Measurements from ENCODE around the gene FASTKD3. TPM values are rescaled to one million over a fixed set of nuclear protein-coding genes. Genes with fewer than 3 reads are reported as not detected.

The FASTKD3 gene
- total and polyA plus RNA-seq, 4 experiments from 2014 or later, result 11.1 to 17.6 (median 12.6) TPM

DNA sequence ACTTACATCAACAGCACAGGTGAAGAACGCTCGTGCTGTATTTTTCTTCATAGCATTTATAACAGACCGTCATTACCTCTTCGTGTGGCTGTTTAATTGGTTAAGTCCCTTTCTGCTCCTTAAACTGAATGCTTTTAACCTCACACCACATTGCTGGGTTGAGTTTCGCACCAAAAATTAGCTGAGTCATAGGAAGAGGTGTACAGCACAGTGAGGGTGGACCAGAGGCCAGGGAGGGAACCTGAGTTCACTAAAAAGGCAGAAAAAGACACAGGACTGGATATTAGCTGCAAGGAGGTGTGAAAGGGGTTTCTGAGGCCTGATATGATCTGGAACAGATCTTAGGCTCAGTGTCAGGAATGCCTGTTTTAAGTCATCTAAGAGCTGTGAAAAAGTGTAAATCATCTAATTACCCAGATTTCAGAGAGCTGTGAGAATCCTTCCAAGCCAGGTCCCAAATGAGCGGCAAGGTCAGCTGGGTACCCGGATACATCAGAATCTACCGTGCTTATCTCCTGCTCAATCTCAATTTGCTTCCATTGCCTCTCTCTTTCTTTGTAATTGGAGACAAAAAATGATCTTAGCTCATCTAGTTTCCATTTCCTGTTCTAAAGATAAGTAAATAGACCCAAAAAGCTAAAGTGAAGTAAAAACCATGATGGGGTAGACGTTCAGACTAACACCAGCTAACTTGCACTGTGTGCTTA lies 10.8 kb downstream of the FASTKD3 start:
- CTCF ChIA-PET (ENCODE audit: partially characterized antibody), result interaction anchor here (0.8 to 6.6 kb wide), 12 partner anchors 9 to 1089 kb away, joined by 3 to 45 read pairs (median 4); partner anchors contain the start of genes FASTKD3 and MTRR
- intact Hi-C loops (cut with micrococcal nuclease), result loop anchor here (1.0 to 5.0 kb wide), 2 partner anchors 11 to 1076 kb away; partner anchors contain the start of genes FASTKD3 and MTRR
- H3K27me3 Mint-ChIP-seq, result no peaks in the 10 kb centered on the region
- POLR2A ChIA-PET (ENCODE audit: partially characterized antibody), result interaction anchor here (2.2 to 2.3 kb wide), 2 partner anchors 10 to 14 kb away, joined by 13 to 30 read pairs; partner anchors contain the start of genes FASTKD3 and MTRR
- peak overlapping the region in 4 of 8 donors; percentile 39 to 70 (median 50) for H3K4me3 Mint-ChIP-seq
- H3K4me1 Mint-ChIP-seq, result peaks cover 13 to 20% (median 18%) of the 10 kb centered on the region in 4 donors
- no peak overlapping the region for H3K27ac ChIP-seq (ENCODE audit: low read depth, low read length)
- no peaks in the 10 kb centered on the region for H3K9me3 ChIP-seq (ENCODE audit: control insufficient read depth in 1 of 2, low read length in 2 of 2)
- H3K36me3 Mint-ChIP-seq, result peaks cover 19 to 35% of the 10 kb centered on the region in 2 donors
- peak overlapping the region; percentile 44 to 89 (median 61) for H3K27ac Mint-ChIP-seq
- peaks cover 13% of the 10 kb centered on the region for H3K36me3 ChIP-seq (ENCODE audit: insufficient read depth, low read length)
- H3K9me3 Mint-ChIP-seq, result no peaks in the 10 kb centered on the region
- no peaks in the 10 kb centered on the region for H3K27me3 ChIP-seq (ENCODE audit: insufficient read depth, low read length)
- peak in 1 of 5 donors; percentile 7 for DNase-seq
- H3K4me3 ChIP-seq (ENCODE audit: low read length in 2 of 2), result no peak overlapping the region
- peaks cover 19% of the 10 kb centered on the region for H3K4me1 ChIP-seq (ENCODE audit: insufficient read depth, low read length)

DNA sequence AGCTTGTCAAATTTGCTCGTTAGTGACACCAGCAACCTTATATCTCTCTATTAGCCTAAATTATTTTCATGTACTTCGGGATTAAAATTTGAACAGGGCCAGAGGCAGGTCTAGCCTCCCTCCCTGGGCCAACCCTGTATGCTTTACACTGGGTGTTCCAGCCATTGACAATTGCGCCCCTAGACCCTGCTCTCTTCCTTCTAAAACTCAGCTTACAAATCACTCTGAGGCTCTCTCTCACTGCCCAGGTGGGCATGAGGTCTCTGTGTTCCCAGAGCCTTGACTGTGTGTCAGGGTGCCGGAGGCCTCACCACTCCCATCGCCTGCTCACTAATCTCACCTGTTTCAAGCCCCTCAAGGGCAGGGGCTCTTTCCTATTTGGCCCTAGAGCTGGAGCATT lies 11.5 kb downstream of the FASTKD3 start:
- peaks cover 8% of the 10 kb centered on the region for H3K36me3 ChIP-seq (ENCODE audit: insufficient read depth, low read length)
- H3K9me3 Mint-ChIP-seq, result no peaks in the 10 kb centered on the region
- no peak for DNase-seq
- CTCF ChIA-PET (ENCODE audit: partially characterized antibody), result interaction anchor here (1.2 to 6.6 kb wide), 10 partner anchors 9 to 1089 kb away, joined by 3 to 45 read pairs (median 6); partner anchors contain the start of genes FASTKD3 and MTRR
- no peak overlapping the region for H3K27ac ChIP-seq (ENCODE audit: low read depth, low read length)
- H3K4me1 ChIP-seq (ENCODE audit: insufficient read depth, low read length), result peaks cover 20% of the 10 kb centered on the region
- H3K27me3 Mint-ChIP-seq, result no peaks in the 10 kb centered on the region
- no peak overlapping the region for H3K4me3 ChIP-seq (ENCODE audit: low read length in 2 of 2)
- POLR2A ChIA-PET (ENCODE audit: partially characterized antibody), result interaction anchor here (2.2 to 2.3 kb wide), 2 partner anchors 11 to 15 kb away, joined by 13 to 30 read pairs; partner anchors contain the start of genes FASTKD3 and MTRR
- peaks cover 16 to 28% (median 22%) of the 10 kb centered on the region in 4 donors for H3K4me1 Mint-ChIP-seq
- H3K27me3 ChIP-seq (ENCODE audit: insufficient read depth, low read length), result no peaks in the 10 kb centered on the region
- H3K27ac Mint-ChIP-seq, result peak overlapping the region in 4 of 7 donors; percentile 6 to 61 (median 46)
- H3K9me3 ChIP-seq (ENCODE audit: control insufficient read depth in 1 of 2, low read length in 2 of 2), result no peaks in the 10 kb centered on the region
- intact Hi-C loops (cut with micrococcal nuclease), result loop anchor here (5.0 kb wide), 1 partner anchor 1075 kb away; no protein-coding TSS in a partner anchor
- H3K36me3 Mint-ChIP-seq, result peaks cover 16 to 28% of the 10 kb centered on the region in 2 donors
- H3K4me3 Mint-ChIP-seq, result peak overlapping the region in 2 of 8 donors; percentile 9 to 32

DNA sequence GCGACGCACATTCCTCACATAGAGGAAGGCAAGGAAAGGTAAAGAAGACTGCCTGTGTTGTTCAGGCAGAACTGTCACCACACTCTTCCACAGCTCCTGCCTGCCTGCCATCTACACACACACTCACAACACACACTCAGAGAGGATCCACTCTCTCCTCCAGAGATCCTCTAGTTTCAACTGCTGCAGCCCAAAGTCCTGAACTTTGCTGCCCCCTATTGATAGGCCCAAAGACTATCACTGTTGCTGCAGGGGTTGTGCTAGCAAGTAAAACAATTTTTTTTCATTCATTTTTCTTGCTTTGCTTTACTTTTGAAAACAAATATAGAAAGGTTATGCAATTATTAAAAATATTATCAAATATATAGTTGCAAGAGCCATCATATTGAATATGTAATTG lies 12.0 kb downstream of the FASTKD3 start:
- POLR2A ChIA-PET (ENCODE audit: partially characterized antibody), result interaction anchor here (2.2 to 2.3 kb wide), 2 partner anchors 12 to 16 kb away, joined by 13 to 30 read pairs; partner anchors contain the start of genes FASTKD3 and MTRR
- no peak overlapping the region for H3K4me3 ChIP-seq (ENCODE audit: low read length in 2 of 2)
- no peaks in the 10 kb centered on the region for H3K9me3 Mint-ChIP-seq
- peak in 4 of 5 donors; percentile 36 to 46 (median 42) for DNase-seq
- intact Hi-C loops (cut with micrococcal nuclease), result loop anchor here (5.0 kb wide), 1 partner anchor 1075 kb away; no protein-coding TSS in a partner anchor
- H3K27ac ChIP-seq (ENCODE audit: low read depth, low read length), result no peak overlapping the region
- H3K27me3 Mint-ChIP-seq, result no peaks in the 10 kb centered on the region
- H3K4me1 ChIP-seq (ENCODE audit: insufficient read depth, low read length), result peaks cover 24% of the 10 kb centered on the region
- H3K27ac Mint-ChIP-seq, result no peak overlapping the region
- H3K9me3 ChIP-seq (ENCODE audit: control insufficient read depth in 1 of 2, low read length in 2 of 2), result no peaks in the 10 kb centered on the region
- H3K27me3 ChIP-seq (ENCODE audit: insufficient read depth, low read length), result no peaks in the 10 kb centered on the region
- H3K4me1 Mint-ChIP-seq, result peaks cover 21 to 33% (median 27%) of the 10 kb centered on the region in 4 donors
- peaks cover 15 to 26% of the 10 kb centered on the region in 2 donors for H3K36me3 Mint-ChIP-seq
- CTCF ChIA-PET (ENCODE audit: partially characterized antibody), result interaction anchor here (0.9 to 6.6 kb wide), 10 partner anchors 9 to 1088 kb away, joined by 3 to 45 read pairs (median 6); partner anchors contain the start of genes FASTKD3 and MTRR
- H3K36me3 ChIP-seq (ENCODE audit: insufficient read depth, low read length), result peaks cover 5% of the 10 kb centered on the region
- H3K4me3 Mint-ChIP-seq, result no peak overlapping the region

DNA sequence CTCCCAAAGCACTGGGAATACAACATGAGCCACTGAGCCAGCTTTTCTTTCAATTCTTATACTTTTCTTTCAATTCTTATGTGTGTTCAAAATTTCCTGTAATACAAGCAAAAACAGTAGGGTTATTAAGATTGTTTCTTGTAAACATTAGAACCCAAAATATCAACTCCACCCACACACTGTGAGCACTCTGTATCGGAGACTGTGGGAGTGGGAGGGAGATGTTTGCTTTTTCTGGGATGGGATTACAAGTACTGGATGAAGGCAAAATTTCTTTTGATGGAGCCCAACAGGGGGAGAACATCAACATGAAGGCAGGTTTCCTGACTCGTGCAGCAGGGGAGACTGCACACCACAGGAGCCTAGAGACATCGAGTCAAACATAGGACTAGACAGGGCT lies 13.2 kb downstream of the FASTKD3 start:
- peaks cover 34% of the 10 kb centered on the region for H3K4me1 ChIP-seq (ENCODE audit: insufficient read depth, low read length)
- Mint-ChIP-seq H3K4me3 (no peak overlapping the region), H3K9me3 (no peaks in the 10 kb centered on the region), H3K27ac (no peak overlapping the region), H3K36me3 (peaks cover 10 to 17% of the 10 kb centered on the region in 2 donors), H3K27me3 (no peaks in the 10 kb centered on the region), H3K4me1 (peaks cover 27 to 41% (median 34%) of the 10 kb centered on the region in 4 donors)
- intact Hi-C loops (cut with micrococcal nuclease), result loop anchor here (5.0 kb wide), 1 partner anchor 1073 kb away; no protein-coding TSS in a partner anchor
- ChIA-PET POLR2A (ENCODE audit: partially characterized antibody) (no interaction called here), CTCF (ENCODE audit: partially characterized antibody) (interaction anchor here (0.7 to 6.6 kb wide), 5 partner anchors 10 to 594 kb away, joined by 3 to 45 read pairs (median 12); partner anchors contain the start of genes FASTKD3 and MTRR)
- H3K4me3 ChIP-seq (ENCODE audit: low read length in 2 of 2), result no peak overlapping the region
- H3K27me3 ChIP-seq (ENCODE audit: insufficient read depth, low read length), result no peaks in the 10 kb centered on the region
- no peaks in the 10 kb centered on the region for H3K9me3 ChIP-seq (ENCODE audit: control insufficient read depth in 1 of 2, low read length in 2 of 2)
- DNase-seq, result no peak
- H3K36me3 ChIP-seq (ENCODE audit: insufficient read depth, low read length), result no peaks in the 10 kb centered on the region
- H3K27ac ChIP-seq (ENCODE audit: low read depth, low read length), result no peak overlapping the region

DNA sequence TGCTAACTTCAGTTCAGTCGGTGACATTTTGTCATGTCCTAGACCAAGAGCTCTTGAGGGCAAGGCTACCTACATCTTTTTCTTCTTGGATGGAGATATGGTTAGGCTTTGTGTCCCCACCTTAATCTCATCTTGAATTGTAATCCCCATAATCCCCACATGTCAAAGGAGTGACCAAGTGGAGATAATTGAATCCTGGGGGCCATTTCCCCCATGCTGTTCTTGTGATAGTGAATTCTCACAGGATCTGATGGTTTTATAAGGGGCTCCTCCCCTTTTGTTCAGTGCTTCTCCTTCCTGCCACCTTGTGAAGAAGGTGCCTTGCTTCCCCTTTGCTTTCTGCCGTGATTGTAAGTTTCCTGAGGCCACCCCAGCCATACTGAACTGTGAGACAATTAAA lies 15.8 kb downstream of the FASTKD3 start:
- H3K27me3 Mint-ChIP-seq, result peaks cover 6 to 15% of the 10 kb centered on the region in 2 donors
- Histone ChIP-seq H3K36me3 (ENCODE audit: insufficient read depth, low read length) (no peaks in the 10 kb centered on the region), H3K9me3 (ENCODE audit: control insufficient read depth in 1 of 2, low read length in 2 of 2) (no peaks in the 10 kb centered on the region), H3K27me3 (ENCODE audit: insufficient read depth, low read length) (peaks cover 10% of the 10 kb centered on the region), H3K4me3 (ENCODE audit: low read length in 2 of 2) (no peak overlapping the region), H3K27ac (ENCODE audit: low read depth, low read length) (no peak overlapping the region), H3K4me1 (ENCODE audit: insufficient read depth, low read length) (peaks cover 35% of the 10 kb centered on the region)
- DNase-seq, result no peak
- no peaks in the 10 kb centered on the region for H3K9me3 Mint-ChIP-seq
- ChIA-PET CTCF (ENCODE audit: partially characterized antibody) (interaction anchor here (3.0 kb wide), 1 partner anchor 21 kb away, joined by 12 read pairs; no protein-coding TSS in a partner anchor), POLR2A (ENCODE audit: partially characterized antibody) (interaction anchor here (0.7 kb wide), 1 partner anchor 16 kb away, joined by 3 read pairs; the partner anchor contains the start of genes FASTKD3 and MTRR)
- H3K4me3 Mint-ChIP-seq, result peak overlapping the region in 1 of 8 donors; percentile 32
- H3K27ac Mint-ChIP-seq, result peak overlapping the region in 1 of 7 donors; percentile 69
- intact Hi-C loops (cut with micrococcal nuclease), result no loop called here
- peaks cover 20 to 39% (median 30%) of the 10 kb centered on the region in 4 donors for H3K4me1 Mint-ChIP-seq
- H3K36me3 Mint-ChIP-seq, result peaks cover 0 to 1% of the 10 kb centered on the region in 2 donors

DNA sequence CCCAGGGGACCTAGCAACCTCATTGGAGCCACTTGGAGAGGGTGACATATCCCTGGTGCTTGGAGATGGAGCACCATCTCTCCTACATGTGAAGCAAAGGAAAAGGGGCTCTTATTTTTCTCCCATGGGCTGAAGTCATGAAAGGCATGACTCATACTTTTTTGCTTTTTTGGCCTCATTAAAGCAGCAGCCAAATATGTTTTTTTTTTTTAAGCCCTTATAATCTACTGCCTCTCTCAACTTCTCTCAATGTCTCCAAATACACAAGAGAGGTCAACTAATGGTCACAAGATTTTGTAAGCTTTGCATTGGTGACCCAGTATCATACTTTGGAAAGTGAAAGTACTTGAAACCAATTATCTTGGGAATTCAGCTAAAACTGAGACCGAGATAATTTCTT lies 16.3 kb downstream of the FASTKD3 start:
- Histone ChIP-seq H3K36me3 (ENCODE audit: insufficient read depth, low read length) (no peaks in the 10 kb centered on the region), H3K4me3 (ENCODE audit: low read length in 2 of 2) (no peak overlapping the region), H3K4me1 (ENCODE audit: insufficient read depth, low read length) (peaks cover 31% of the 10 kb centered on the region), H3K27me3 (ENCODE audit: insufficient read depth, low read length) (peaks cover 14% of the 10 kb centered on the region), H3K27ac (ENCODE audit: low read depth, low read length) (no peak overlapping the region), H3K9me3 (ENCODE audit: control insufficient read depth in 1 of 2, low read length in 2 of 2) (no peaks in the 10 kb centered on the region)
- H3K27ac Mint-ChIP-seq, result peak overlapping the region in 3 of 7 donors; percentile 30 to 81 (median 36)
- ChIA-PET CTCF (ENCODE audit: partially characterized antibody) (interaction anchor here (2.8 to 3.0 kb wide), 2 partner anchors 21 to 36 kb away, joined by 11 to 12 read pairs; no protein-coding TSS in a partner anchor), POLR2A (ENCODE audit: partially characterized antibody) (interaction anchor here (0.7 kb wide), 1 partner anchor 16 kb away, joined by 3 read pairs; the partner anchor contains the start of genes FASTKD3 and MTRR)
- peak overlapping the region in 5 of 8 donors; percentile 6 to 89 (median 66) for H3K4me3 Mint-ChIP-seq
- H3K9me3 Mint-ChIP-seq, result no peaks in the 10 kb centered on the region
- no peak for DNase-seq
- no peaks in the 10 kb centered on the region for H3K36me3 Mint-ChIP-seq
- intact Hi-C loops (cut with micrococcal nuclease), result no loop called here
- peaks cover 6 to 15% of the 10 kb centered on the region in 2 donors for H3K27me3 Mint-ChIP-seq
- peaks cover 16 to 34% (median 25%) of the 10 kb centered on the region in 4 donors for H3K4me1 Mint-ChIP-seq
